ENCODE measurements around the gene FIZ1.

Gene FIZ1

DNA sequence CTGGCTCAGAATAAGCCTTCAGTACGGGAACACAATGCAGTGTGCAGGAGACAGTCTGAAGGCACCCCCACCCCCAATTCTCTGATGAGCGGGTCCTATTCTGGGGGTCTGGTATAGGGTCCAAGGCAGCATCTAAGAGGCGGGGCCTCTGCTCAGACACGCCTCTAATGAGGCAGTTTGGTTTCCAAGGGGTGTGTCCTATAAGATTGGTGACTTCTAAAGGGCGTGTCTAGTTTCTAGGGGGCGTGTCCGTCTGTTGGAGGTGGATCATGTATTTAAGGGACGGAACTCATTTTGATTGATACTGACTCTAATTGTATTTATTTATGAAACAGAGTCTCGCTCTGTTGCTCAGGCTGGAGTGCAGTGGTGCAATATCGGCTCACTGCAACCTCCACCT, 8.7 kb downstream of the FIZ1 start:
- CTCF ChIA-PET: no interaction called here
- Histone ChIP-seq H3K4me1 (ENCODE audit: control insufficient read depth, insufficient read depth, low read length) (peaks cover 7% of the 10 kb centered on the region), H3K9me3 (ENCODE audit: control insufficient read depth, insufficient read depth, low read depth, low read length) (no peaks in the 10 kb centered on the region), H3K4me3 (ENCODE audit: low read depth, low read length) (no peak overlapping the region), H3K27ac (ENCODE audit: extremely low read depth, low read depth, low read length) (no peak overlapping the region), H3K36me3 (ENCODE audit: control insufficient read depth in 2 of 2, insufficient read depth in 1 of 2, low read length in 2 of 2) (peaks cover 3 to 19% of the 10 kb centered on the region in 2 experiments)
- POLR2A ChIA-PET: no interaction called here
- TF ChIP-seq REPIN1 (tag by site-specific recombination; IDR thresholded peaks at IDR 0.05; ENCODE audit: low read depth) (no peak), ZNF416 (tag by site-specific recombination; IDR thresholded peaks at IDR 0.05) (no peak), ZNF23 (tag by site-specific recombination; IDR thresholded peaks at IDR 0.05; ENCODE audit: borderline replicate concordance) (no peak), ZNF677 (tag by site-specific recombination; IDR thresholded peaks at IDR 0.05) (no peak), ZNF114 (tag by site-specific recombination; IDR thresholded peaks at IDR 0.05) (no peak), ZNF404 (tag by site-specific recombination; IDR thresholded peaks at IDR 0.05) (no peak), KLF10 (tag by site-specific recombination; IDR thresholded peaks at IDR 0.05) (peak; percentile 89), ZFP37 (tag by site-specific recombination; IDR thresholded peaks at IDR 0.05) (no peak), FEZF1 (tag by site-specific recombination; IDR thresholded peaks at IDR 0.05) (no peak), HOXD13 (CRISPR knock-in tag; IDR thresholded peaks at IDR 0.05; ENCODE audit: borderline replicate concordance) (no peak), ZNF362 (tag by site-specific recombination; IDR thresholded peaks at IDR 0.05) (no peak), ZNF292 (tag by site-specific recombination; IDR thresholded peaks at IDR 0.05; ENCODE audit: borderline replicate concordance, low read depth) (no peak), ZBTB7A (tag by site-specific recombination; IDR thresholded peaks at IDR 0.05; ENCODE audit: low read depth) (no peak), ZFP69B (tag by site-specific recombination; IDR thresholded peaks at IDR 0.05) (no peak), ZNF664 (tag by site-specific recombination; IDR thresholded peaks at IDR 0.05) (no peak), YY1 (tag by site-specific recombination; IDR thresholded peaks at IDR 0.05) (no peak), ZNF138 (tag by site-specific recombination; IDR thresholded peaks at IDR 0.05; ENCODE audit: borderline replicate concordance) (no peak), ZNF529 (tag by site-specific recombination; IDR thresholded peaks at IDR 0.05; ENCODE audit: insufficient replicate concordance) (no peak), ZNF341 (tag by site-specific recombination; IDR thresholded peaks at IDR 0.05; ENCODE audit: low read depth) (no peak), ZNF433 (tag by site-specific recombination; IDR thresholded peaks at IDR 0.05; ENCODE audit: low read depth) (no peak), ZFP41 (tag by site-specific recombination; IDR thresholded peaks at IDR 0.05; ENCODE audit: borderline replicate concordance) (no peak), BCL11B (tag by site-specific recombination; IDR thresholded peaks at IDR 0.05; ENCODE audit: low read depth) (no peak), ZNF423 (tag by site-specific recombination; IDR thresholded peaks at IDR 0.05) (no peak), KLF9 (tag by site-specific recombination; IDR thresholded peaks at IDR 0.05; ENCODE audit: low read depth) (peak; percentile 90), KLF1 (tag by site-specific recombination; IDR thresholded peaks at IDR 0.05) (peak; percentile 59), SP2 (tag by site-specific recombination; IDR thresholded peaks at IDR 0.05) (peak; percentile 34; the same call in 1 of the 2 replicates), SP3 (tag by site-specific recombination; IDR thresholded peaks at IDR 0.05) (no peak), ZNF747 (tag by site-specific recombination; IDR thresholded peaks at IDR 0.05) (no peak)
- TF ChIP-seq, protein P1, sequence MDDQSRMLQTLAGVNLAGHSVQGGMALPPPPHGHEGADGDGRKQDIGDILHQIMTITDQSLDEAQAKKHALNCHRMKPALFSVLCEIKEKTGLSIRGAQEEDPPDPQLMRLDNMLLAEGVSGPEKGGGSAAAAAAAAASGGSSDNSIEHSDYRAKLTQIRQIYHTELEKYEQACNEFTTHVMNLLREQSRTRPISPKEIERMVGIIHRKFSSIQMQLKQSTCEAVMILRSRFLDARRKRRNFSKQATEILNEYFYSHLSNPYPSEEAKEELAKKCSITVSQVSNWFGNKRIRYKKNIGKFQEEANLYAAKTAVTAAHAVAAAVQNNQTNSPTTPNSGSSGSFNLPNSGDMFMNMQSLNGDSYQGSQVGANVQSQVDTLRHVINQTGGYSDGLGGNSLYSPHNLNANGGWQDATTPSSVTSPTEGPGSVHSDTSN (CRISPR knock-in tag; IDR thresholded peaks at IDR 0.05): no peak

All from HEK293 (cell line).